Neuronal stem cell (in vitro differentiated cells): ENCODE results near the gene TNIK.

Experiments
- DNase-seq: peaks from one replicate; pipeline ENCODE4 v3.0.0-alpha.2; 2013; ENCODE audit warnings: low spot score
- H2AFZ ChIP-seq: one replicate; pipeline ENCODE4 v1.6.1; 2013; ENCODE audit warnings: mild to moderate bottlenecking, low read length, inconsistent platforms
- H2AK5ac ChIP-seq: 2 replicates; pipeline ENCODE4 v1.6.1; 2013; ENCODE audit warnings: low read depth, mild to moderate bottlenecking, inconsistent platforms, low read length, moderate library complexity, mixed read lengths
- H2BK120ac ChIP-seq: 2 replicates; pipeline ENCODE4 v1.6.1; 2013; ENCODE audit warnings: low read depth, mild to moderate bottlenecking, inconsistent platforms, low read length, moderate library complexity, mixed read lengths
- H2BK12ac ChIP-seq: one replicate; pipeline ENCODE4 v1.6.1; 2013; ENCODE audit warnings: low read length, inconsistent platforms
- H2BK15ac ChIP-seq: 2 replicates; pipeline ENCODE4 v1.6.1; 2013; ENCODE audit warnings: mild to moderate bottlenecking, low read length, inconsistent platforms, mixed read lengths
- H2BK5ac ChIP-seq: one replicate; pipeline ENCODE4 v1.6.1; 2013; ENCODE audit warnings: inconsistent platforms, mild to moderate bottlenecking, low read length, moderate library complexity
- H3K14ac ChIP-seq: one replicate; pipeline ENCODE4 v1.6.1; 2013; ENCODE audit warnings: low read length, inconsistent platforms
- H3K18ac ChIP-seq: 2 replicates; pipeline ENCODE4 v1.6.1; 2013; ENCODE audit warnings: low read length, inconsistent platforms
- H3K23ac ChIP-seq: 2 replicates; pipeline ENCODE4 v1.6.1; 2013; ENCODE audit warnings: low read depth, mild to moderate bottlenecking, mixed read lengths, low read length, inconsistent platforms; ENCODE audit not compliant: poor library complexity
- H3K27ac ChIP-seq: replicated peaks from 3 replicates; pipeline ENCODE4 v1.5.1; 2013; ENCODE audit warnings: low read length, inconsistent platforms
- H3K27me3 ChIP-seq, 3 experiments: 2 replicates each; pipeline ENCODE4 v1.6.1; 2013; ENCODE audit warnings: low read length in 3 of 3, mild to moderate bottlenecking in 2 of 3, inconsistent platforms in 1 of 3, low read depth in 1 of 3, mixed read lengths in 1 of 3, moderate library complexity in 1 of 3; ENCODE audit not compliant: control insufficient read depth in 3 of 3, insufficient read depth in 3 of 3
- H3K36me3 ChIP-seq, 2 donors: replicated peaks in 1 of 2; 2 replicates each; pipeline ENCODE4 v1.6.1; 2013; ENCODE audit warnings: low read length in 2 of 2; ENCODE audit not compliant: control insufficient read depth in 2 of 2, insufficient read depth in 2 of 2
- H3K4ac ChIP-seq: 2 replicates; pipeline ENCODE4 v1.6.1; 2013; ENCODE audit warnings: inconsistent platforms, mild to moderate bottlenecking, low read length, moderate library complexity
- H3K4me1 ChIP-seq, 2 donors: 1 replicate in 1 of 2; 2 replicates in 1 of 2; pipeline ENCODE4 v1.6.1; 2013; ENCODE audit warnings: low read length in 2 of 2, low read depth in 1 of 2; ENCODE audit not compliant: control insufficient read depth in 2 of 2, insufficient read depth in 1 of 2
- H3K4me2 ChIP-seq: one replicate; pipeline ENCODE4 v1.6.1; 2013; ENCODE audit warnings: mild to moderate bottlenecking, low read length, inconsistent platforms; ENCODE audit not compliant: insufficient read depth, poor library complexity, severe bottlenecking
- H3K4me3 ChIP-seq, 2 donors: 2 replicates each; pipeline ENCODE4 v1.5.1; 2013; ENCODE audit warnings: low read length in 2 of 2, mild to moderate bottlenecking in 2 of 2, inconsistent platforms in 1 of 2, moderate library complexity in 1 of 2
- H3K79me1 ChIP-seq: one replicate; pipeline ENCODE4 v1.6.1; 2013; ENCODE audit warnings: low read depth, mild to moderate bottlenecking, inconsistent platforms, low read length, moderate library complexity
- H3K9ac ChIP-seq: one replicate; pipeline ENCODE4 v1.6.1; 2013; ENCODE audit warnings: mild to moderate bottlenecking, low read depth, low read length, inconsistent platforms; ENCODE audit not compliant: poor library complexity
- H3K9me3 ChIP-seq, 2 donors: replicated peaks in 1 of 2; 2 replicates each; pipeline versions ENCODE3 to v1.6.1; 2013; ENCODE audit warnings: low read length in 2 of 2, mild to moderate bottlenecking in 2 of 2, inconsistent platforms in 1 of 2, low read depth in 1 of 2, mixed read lengths in 1 of 2, moderate library complexity in 1 of 2; ENCODE audit not compliant: control insufficient read depth in 2 of 2, insufficient read depth in 1 of 2
- H4K8ac ChIP-seq: one replicate; pipeline ENCODE4 v1.6.1; 2013; ENCODE audit warnings: low read depth, mild to moderate bottlenecking, inconsistent platforms, low read length, moderate library complexity
- H4K91ac ChIP-seq: one replicate; pipeline ENCODE4 v1.6.1; 2013; ENCODE audit warnings: low read length, low read depth, mild to moderate bottlenecking, inconsistent platforms; ENCODE audit not compliant: poor library complexity
- WGBS, 2 donors: extraction: QIAGEN DNeasy Blood & Tissue Kit; methylation state at CpG; one replicate each; pipeline ENCODE4 v1.1.7; 2013; ENCODE audit warnings: missing lambda C conversion rate in 2 of 2, mixed read lengths in 1 of 2; ENCODE audit not compliant: insufficient read length in 2 of 2, insufficient replicate concordance in 1 of 2; ENCODE audit errors: extremely low coverage in 2 of 2; 5-methylcytosine and 5-hydroxymethylcytosine counted together

The TNIK gene

DNA sequence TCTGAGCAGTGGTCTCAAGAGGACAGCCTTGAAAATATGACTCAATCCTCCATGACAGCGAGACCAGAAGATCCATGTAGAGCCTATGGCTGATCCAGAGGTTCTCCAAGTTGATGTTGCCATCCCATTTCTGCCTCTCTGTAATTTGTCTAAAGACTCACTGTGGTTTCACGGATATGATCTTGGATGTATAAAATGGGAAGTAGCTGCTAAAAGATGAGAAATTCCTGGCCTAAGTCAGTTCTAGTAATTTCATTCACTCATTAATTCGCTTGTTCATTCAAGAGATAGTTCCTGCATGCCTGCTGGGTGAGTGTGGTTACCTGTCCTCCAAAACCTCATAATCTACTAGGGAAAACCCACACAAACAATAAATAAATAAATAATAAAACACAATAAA lies 145.9 kb downstream of the TNIK start:
- Histone ChIP-seq H2AK5ac (no peak overlapping the region), H3K79me1 (no peaks in the 10 kb centered on the region), H2BK12ac (no peak overlapping the region), H3K9me3 (no peaks in the 10 kb centered on the region), H3K36me3 (no peaks in the 10 kb centered on the region), H3K4me2 (no peak overlapping the region), H3K4me1 (peaks cover 0 to 3% of the 10 kb centered on the region in 2 donors), H2BK5ac (no peak overlapping the region), H4K8ac (no peak overlapping the region), H2BK120ac (no peak overlapping the region), H3K23ac (no peak overlapping the region), H3K27me3 (no peaks in the 10 kb centered on the region), H3K14ac (no peak overlapping the region), H3K4ac (no peak overlapping the region), H2BK15ac (no peak overlapping the region), H3K9ac (no peak overlapping the region), H4K91ac (no peak overlapping the region), H3K18ac (no peak overlapping the region), H2AFZ (no peak overlapping the region), H3K27ac (no peak overlapping the region), H3K4me3 (no peak overlapping the region)
- DNase-seq: no peak
- WGBS, 2 donors: no CpG with 5 or more reads among the region's 3 CpGs

DNA sequence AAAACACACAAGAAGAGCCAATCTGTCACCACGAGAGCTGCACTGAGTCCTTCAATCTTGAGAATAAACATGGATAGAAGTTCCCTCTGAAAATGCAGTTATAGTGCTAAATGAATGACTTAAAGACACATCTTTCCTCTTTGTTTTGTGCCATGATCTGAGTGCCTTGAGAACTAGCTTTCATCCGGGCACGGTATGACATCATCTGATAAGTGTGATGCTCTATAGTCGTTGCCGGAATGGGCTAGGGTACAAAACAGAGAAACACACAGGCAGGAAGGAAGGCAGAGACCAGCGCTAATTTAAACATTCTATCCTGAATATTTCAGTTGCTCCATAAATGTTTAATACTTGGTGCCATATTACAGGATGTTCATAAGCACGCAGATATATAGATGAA lies 146.5 kb downstream of the TNIK start:
- no peak overlapping the region for H2BK15ac ChIP-seq
- H3K36me3 ChIP-seq: no peaks in the 10 kb centered on the region
- H2BK120ac ChIP-seq: no peak overlapping the region
- H3K4me2 ChIP-seq: no peak overlapping the region
- H3K14ac ChIP-seq: no peak overlapping the region
- H3K23ac ChIP-seq: no peak overlapping the region
- no peak overlapping the region for H4K91ac ChIP-seq
- no peak overlapping the region for H3K9ac ChIP-seq
- DNase-seq: no peak
- H2BK5ac ChIP-seq: no peak overlapping the region
- H2AFZ ChIP-seq: no peak overlapping the region
- H3K27ac ChIP-seq: no peak overlapping the region
- WGBS, 2 donors: no CpG with 5 or more reads among the region's 7 CpGs
- H3K27me3 ChIP-seq: no peaks in the 10 kb centered on the region
- H3K4ac ChIP-seq: no peak overlapping the region
- H2AK5ac ChIP-seq: no peak overlapping the region
- H3K9me3 ChIP-seq: peaks cover 0 to 2% of the 10 kb centered on the region in 2 donors
- H3K4me1 ChIP-seq: peaks cover 0 to 3% of the 10 kb centered on the region in 2 donors
- no peak overlapping the region for H3K4me3 ChIP-seq
- no peak overlapping the region for H4K8ac ChIP-seq
- no peaks in the 10 kb centered on the region for H3K79me1 ChIP-seq
- H2BK12ac ChIP-seq: no peak overlapping the region
- no peak overlapping the region for H3K18ac ChIP-seq

DNA sequence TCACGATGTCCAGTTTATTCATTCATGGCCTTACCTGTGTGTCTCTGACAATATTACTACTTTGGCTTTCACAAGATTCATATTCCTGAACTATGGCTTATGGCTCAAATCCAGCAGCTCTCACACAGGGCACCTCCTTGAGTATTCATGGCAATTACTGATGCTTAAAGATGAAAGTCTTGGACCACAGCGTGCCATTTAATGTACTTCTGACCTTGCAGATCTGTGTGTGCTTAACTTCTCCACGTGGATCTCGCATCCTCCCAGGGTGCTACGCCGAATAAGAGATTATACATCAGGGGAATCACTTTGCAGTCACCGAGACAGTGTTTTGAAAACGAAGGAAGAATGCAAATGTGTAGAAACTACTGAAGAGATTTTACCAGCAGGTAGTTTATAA lies 147.5 kb downstream of the TNIK start:
- H4K8ac ChIP-seq: no peak overlapping the region
- no peak overlapping the region for H2BK120ac ChIP-seq
- DNase-seq: no peak
- no peak overlapping the region for H2BK5ac ChIP-seq
- no peak overlapping the region for H3K18ac ChIP-seq
- H3K27ac ChIP-seq: no peak overlapping the region
- H3K14ac ChIP-seq: no peak overlapping the region
- no peak overlapping the region for H3K4ac ChIP-seq
- H3K4me3 ChIP-seq: no peak overlapping the region
- no peak overlapping the region for H2AFZ ChIP-seq
- H3K27me3 ChIP-seq: no peaks in the 10 kb centered on the region
- H4K91ac ChIP-seq: no peak overlapping the region
- no peak overlapping the region for H2AK5ac ChIP-seq
- H3K79me1 ChIP-seq: no peaks in the 10 kb centered on the region
- H3K9me3 ChIP-seq: peaks cover 0 to 10% of the 10 kb centered on the region in 2 donors
- H2BK12ac ChIP-seq: no peak overlapping the region
- no peak overlapping the region for H2BK15ac ChIP-seq
- no peak overlapping the region for H3K4me2 ChIP-seq
- WGBS, 2 donors: no CpG with 5 or more reads among the region's 8 CpGs
- H3K4me1 ChIP-seq: peaks cover 0 to 3% of the 10 kb centered on the region in 2 donors
- no peak overlapping the region for H3K9ac ChIP-seq
- H3K36me3 ChIP-seq: no peaks in the 10 kb centered on the region
- H3K23ac ChIP-seq: no peak overlapping the region

DNA sequence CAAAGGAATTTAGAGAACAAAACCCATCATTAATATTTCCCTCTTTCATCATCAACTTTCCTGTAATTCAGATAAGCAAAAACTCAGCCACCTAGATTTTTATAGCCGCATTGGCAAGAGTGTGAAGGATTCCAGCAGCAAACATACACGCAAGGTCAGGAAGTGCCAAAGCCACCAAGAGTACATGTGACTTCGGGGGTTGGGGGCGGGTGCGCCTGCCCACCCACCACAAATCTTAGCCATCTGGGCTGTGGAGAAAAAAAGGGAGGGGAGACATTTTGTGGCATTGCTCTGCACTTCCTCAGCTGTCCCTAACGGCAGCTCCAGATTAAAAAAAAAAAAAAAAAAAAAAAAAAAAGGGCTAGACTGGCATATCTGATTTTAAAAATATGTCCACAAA lies 148.4 kb downstream of the TNIK start:
- Histone ChIP-seq H2AK5ac (no peak overlapping the region), H3K4me2 (no peak overlapping the region), H2BK5ac (no peak overlapping the region), H3K27ac (no peak overlapping the region), H3K18ac (no peak overlapping the region), H3K9me3 (peaks cover 0 to 10% of the 10 kb centered on the region in 2 donors), H3K27me3 (no peaks in the 10 kb centered on the region), H2BK120ac (no peak overlapping the region), H2AFZ (no peak overlapping the region), H2BK15ac (no peak overlapping the region), H3K4me3 (no peak overlapping the region), H3K4ac (no peak overlapping the region), H2BK12ac (no peak overlapping the region), H4K8ac (no peak overlapping the region), H4K91ac (no peak overlapping the region), H3K23ac (no peak overlapping the region), H3K4me1 (peaks cover 0 to 7% of the 10 kb centered on the region in 2 donors), H3K14ac (no peak overlapping the region), H3K79me1 (no peaks in the 10 kb centered on the region), H3K36me3 (no peaks in the 10 kb centered on the region), H3K9ac (no peak overlapping the region)
- no CpG with 5 or more reads among the region's 6 CpGs for WGBS, 2 donors
- no peak for DNase-seq
